H9 (cell line): Measurements from ENCODE around the gene TMEM132C. TPM values are rescaled to one million over a fixed set of nuclear protein-coding genes. Genes with fewer than 3 reads are reported as not detected.

ENCODE experiments used
- DNase-seq: peaks from one replicate; pipeline ENCODE4 v3.0.0-alpha.2; 2017
- H2AFZ ChIP-seq: one replicate; pipeline ENCODE4 v1.6.1; 2013; ENCODE audit warnings: mild to moderate bottlenecking, low read length, control low read depth, moderate library complexity
- H2AK5ac ChIP-seq: 2 replicates; pipeline ENCODE4 v1.6.1; 2013; ENCODE audit warnings: low read length, control low read depth, mixed read lengths; ENCODE audit not compliant: insufficient read length
- H2BK120ac ChIP-seq: one replicate; pipeline ENCODE4 v1.6.1; 2013; ENCODE audit warnings: low read depth, mild to moderate bottlenecking, low read length, control low read depth, inconsistent platforms; ENCODE audit not compliant: poor library complexity, severe bottlenecking
- H2BK12ac ChIP-seq: 2 replicates; pipeline ENCODE4 v1.6.1; 2013; ENCODE audit warnings: low read length, control low read depth, mixed read lengths, low read depth; ENCODE audit not compliant: insufficient read length
- H2BK15ac ChIP-seq: 2 replicates; pipeline ENCODE4 v1.6.1; 2013; ENCODE audit warnings: low read depth, low read length, control low read depth
- H2BK20ac ChIP-seq: one replicate; pipeline ENCODE4 v1.6.1; 2013; ENCODE audit warnings: low read depth, mild to moderate bottlenecking, low read length, control low read depth, inconsistent platforms; ENCODE audit not compliant: poor library complexity, severe bottlenecking
- H2BK5ac ChIP-seq: 2 replicates; pipeline ENCODE4 v1.6.1; 2013; ENCODE audit warnings: low read length, control low read depth, mixed read lengths; ENCODE audit not compliant: insufficient read length
- H3K14ac ChIP-seq: 2 replicates; pipeline ENCODE4 v1.6.1; 2013; ENCODE audit warnings: low read length, control low read depth; ENCODE audit not compliant: insufficient read depth
- H3K18ac ChIP-seq: 2 replicates; pipeline ENCODE4 v1.6.1; 2013; ENCODE audit warnings: low read depth, mild to moderate bottlenecking, mixed read lengths, low read length, control low read depth; ENCODE audit not compliant: insufficient read length
- H3K23ac ChIP-seq: 2 replicates; pipeline ENCODE4 v1.6.1; 2013; ENCODE audit warnings: low read length, control low read depth, mixed read lengths, low read depth; ENCODE audit not compliant: insufficient read length
- H3K23me2 ChIP-seq: 2 replicates; pipeline ENCODE4 v1.6.1; 2013; ENCODE audit warnings: low read depth, mild to moderate bottlenecking, mixed read lengths, low read length, control low read depth; ENCODE audit not compliant: insufficient read length, poor library complexity, severe bottlenecking
- H3K27ac ChIP-seq: 2 replicates; pipeline ENCODE4 v1.5.1; 2013; ENCODE audit warnings: low read length, control low read depth, mixed read lengths, low read depth; ENCODE audit not compliant: insufficient read length
- H3K27me3 ChIP-seq: 2 replicates; pipeline ENCODE4 v1.6.1; 2013; ENCODE audit warnings: low read length, control low read depth, inconsistent platforms; ENCODE audit not compliant: insufficient read depth
- H3K4ac ChIP-seq: 2 replicates; pipeline ENCODE4 v1.6.1; 2013; ENCODE audit warnings: low read depth, mild to moderate bottlenecking, control low read depth, inconsistent platforms, low read length, moderate library complexity
- H3K4me1 ChIP-seq: 2 replicates; pipeline ENCODE4 v1.6.1; 2013; ENCODE audit warnings: low read length, control low read depth, inconsistent platforms; ENCODE audit not compliant: insufficient read depth
- H3K4me2 ChIP-seq: 2 replicates; pipeline ENCODE4 v1.6.1; 2013; ENCODE audit warnings: low read length, control low read depth, mixed read lengths; ENCODE audit not compliant: insufficient read length, insufficient read depth
- H3K56ac ChIP-seq: 2 replicates; pipeline ENCODE4 v1.6.1; 2013; ENCODE audit warnings: low read depth, mild to moderate bottlenecking, mixed read lengths, low read length, control low read depth; ENCODE audit not compliant: insufficient read length
- H3K79me1 ChIP-seq: 2 replicates; pipeline ENCODE4 v1.6.1; 2013; ENCODE audit warnings: low read depth, mild to moderate bottlenecking, moderate library complexity, low read length, control low read depth, inconsistent platforms; ENCODE audit not compliant: insufficient read depth, poor library complexity, severe bottlenecking
- H3K79me2 ChIP-seq: 2 replicates; pipeline ENCODE4 v1.6.1; 2013; ENCODE audit warnings: low read length, control low read depth, inconsistent platforms; ENCODE audit not compliant: insufficient read depth
- H3K9ac ChIP-seq: 2 replicates; pipeline ENCODE4 v1.6.1; 2013; ENCODE audit warnings: low read length, control low read depth, mixed read lengths; ENCODE audit not compliant: insufficient read length; ENCODE audit errors: extremely low read depth
- H3K9me3 ChIP-seq: one replicate; pipeline ENCODE4 v1.6.1; 2013; ENCODE audit warnings: low read depth, low read length, inconsistent platforms; ENCODE audit not compliant: control insufficient read depth
- H3T11ph ChIP-seq: one replicate; pipeline ENCODE4 v1.6.1; 2013; ENCODE audit warnings: mild to moderate bottlenecking, low read length, control low read depth, inconsistent platforms
- H4K20me1 ChIP-seq: one replicate; pipeline ENCODE4 v1.6.1; 2013; ENCODE audit not compliant: control insufficient read depth, insufficient read length, insufficient read depth
- H4K5ac ChIP-seq: 2 replicates; pipeline ENCODE4 v1.6.1; 2013; ENCODE audit warnings: low read depth, mild to moderate bottlenecking, mixed read lengths, low read length, control low read depth; ENCODE audit not compliant: insufficient read length
- H4K8ac ChIP-seq: replicated peaks from 2 replicates; pipeline ENCODE4 v1.6.1; 2013; ENCODE audit warnings: low read length, control low read depth, mixed read lengths, low read depth; ENCODE audit not compliant: insufficient read length
- H4K91ac ChIP-seq: 2 replicates; pipeline ENCODE4 v1.6.1; 2013; ENCODE audit warnings: low read depth, mild to moderate bottlenecking, moderate library complexity, mixed read lengths, low read length, control low read depth; ENCODE audit not compliant: insufficient read length
- H3K27ac Mint-ChIP-seq, 3 experiments: 2 replicates in 2 of 3; 3 replicates in 1 of 3; pipeline ENCODE4 v1.8.0; 2020 to 2021; ENCODE audit warnings: mixed read lengths in 3 of 3, mild to moderate bottlenecking in 1 of 3, moderate library complexity in 1 of 3
- H3K27me3 Mint-ChIP-seq: 2 replicates; pipeline ENCODE4 v1.8.0; 2021; ENCODE audit warnings: low read depth, mild to moderate bottlenecking, moderate library complexity, mixed read lengths
- H3K36me3 Mint-ChIP-seq, 3 experiments: 2 replicates in 2 of 3; 3 replicates in 1 of 3; pipeline ENCODE4 v1.8.0; 2020 to 2021; ENCODE audit warnings: low read depth in 3 of 3, mixed read lengths in 3 of 3; ENCODE audit not compliant: insufficient read depth in 1 of 3
- H3K4me1 Mint-ChIP-seq, 2 experiments: 2 replicates each; pipeline ENCODE4 v1.8.0; 2020; ENCODE audit warnings: mixed read lengths in 2 of 2
- H3K4me3 Mint-ChIP-seq, 2 experiments: 2 replicates in 1 of 2; 3 replicates in 1 of 2; pipeline ENCODE4 v1.8.0; 2020 to 2021; ENCODE audit warnings: mild to moderate bottlenecking in 2 of 2, mixed read lengths in 2 of 2, moderate library complexity in 1 of 2
- H3K9me3 Mint-ChIP-seq, 2 experiments: 2 replicates in 1 of 2; 3 replicates in 1 of 2; pipeline ENCODE4 v1.8.0; 2020; ENCODE audit warnings: mild to moderate bottlenecking in 2 of 2, mixed read lengths in 2 of 2, moderate library complexity in 1 of 2
- CTCF ChIP-seq: fragments of 200-600 bp; sonication (generic); conservative IDR thresholded peaks from 3 replicates; pipeline ENCODE4 v1.8.0; 2021; ENCODE audit warnings: antibody characterized with exemption, mild to moderate bottlenecking
- WGBS: extraction: QIAGEN DNeasy Blood & Tissue Kit; methylation state at CpG from one replicate; pipeline ENCODE4 v1.1.7; 2013; ENCODE audit warnings: missing lambda C conversion rate, low lambda C conversion rate, mixed read lengths; ENCODE audit not compliant: insufficient read length; ENCODE audit errors: extremely low coverage; 5-methylcytosine and 5-hydroxymethylcytosine counted together
- total RNA-seq: library from RNA; stranded (reverse); gene quantifications from 2 replicates; pipeline ENCODE4 v1.2.1, GENCODE V29; 2021

Gene TMEM132C
- total RNA-seq, 1 experiment from 2014 or later, result 0.22 TPM

GRCh38 chr12:128442096-128442495 lies 175.1 kb downstream of the TMEM132C start:
- no CpG with 5 or more reads among the region's 2 CpGs for WGBS
- H3K27me3 Mint-ChIP-seq, result peaks cover 14% of the 10 kb centered on the region

More at GRCh38 chr12:128442096-128442495, 175.1 kb downstream of the TMEM132C start:
- no peaks in the 10 kb centered on the region for H3K9me3 ChIP-seq
- no peak for DNase-seq
- no peak for TF ChIP-seq CTCF
- no peak overlapping the region for H3K18ac ChIP-seq
- Mint-ChIP-seq H3K4me3 (no peak overlapping the region), H3K27ac (no peak overlapping the region), H3K36me3 (no peaks in the 10 kb centered on the region), H3K4me1 (peaks cover 29 to 42% of the 10 kb centered on the region in 2 experiments), H3K9me3 (0 out of 5 replicates have a peak, but pooled peaks cover 0 to 5% of the 10 kb centered on the region in 2 experiments)
- no peak overlapping the region for H2BK12ac ChIP-seq
- H2AK5ac ChIP-seq, result no peak overlapping the region
- H3K4ac ChIP-seq, result no peak overlapping the region
- no peak overlapping the region for H3K9ac ChIP-seq
- no peaks in the 10 kb centered on the region for H3K4me1 ChIP-seq
- H3K23me2 ChIP-seq, result no peaks in the 10 kb centered on the region
- no peaks in the 10 kb centered on the region for H3K79me1 ChIP-seq
- H2BK20ac ChIP-seq, result no peak overlapping the region
- H3K14ac ChIP-seq, result no peak overlapping the region
- no peak overlapping the region for H3K23ac ChIP-seq
- H3K79me2 ChIP-seq, result no peaks in the 10 kb centered on the region
- H2BK5ac ChIP-seq, result no peak overlapping the region
- no peak overlapping the region for H2BK15ac ChIP-seq
- H2AFZ ChIP-seq, result no peak overlapping the region
- H4K8ac ChIP-seq, result no peak overlapping the region
- no peaks in the 10 kb centered on the region for H4K20me1 ChIP-seq
- H2BK120ac ChIP-seq, result no peak overlapping the region
- H4K5ac ChIP-seq, result no peak overlapping the region
- no peaks in the 10 kb centered on the region for H3K27me3 ChIP-seq
- H3T11ph ChIP-seq, result no peak overlapping the region
- H4K91ac ChIP-seq, result no peak overlapping the region
- H3K56ac ChIP-seq, result no peak overlapping the region
- H3K4me2 ChIP-seq, result no peak overlapping the region
- no peak overlapping the region for H3K27ac ChIP-seq
